ENCODE results near the gene CCDC30. TPM values are rescaled to one million over a fixed set of nuclear protein-coding genes. Genes with fewer than 3 reads are reported as not detected.

Gene CCDC30
- polyA plus RNA-seq, 1 donor (not counting 4 experiments of a cell fraction or from before 2014, with no cell fraction given), result 0.35 TPM

- Histone ChIP-seq H3K4me2 (ENCODE audit: control insufficient read depth, extremely low read depth, insufficient read depth, low read depth, low read length) (no peak overlapping the region), H3K9me3 (ENCODE audit: control insufficient read depth, low read depth, low read length) (no peaks in the 10 kb centered on the region), H3K79me2 (ENCODE audit: control insufficient read depth, insufficient read depth, low read length) (no peaks in the 10 kb centered on the region), H3K4me1 (ENCODE audit: control insufficient read depth, extremely low read depth, insufficient read depth, low read length) (no peaks in the 10 kb centered on the region), H3K9ac (ENCODE audit: control insufficient read depth, extremely low read depth, insufficient read depth, low read length) (no peak overlapping the region), H2AFZ (ENCODE audit: control insufficient read depth, low read length) (no peak overlapping the region), H3K27me3 (ENCODE audit: control insufficient read depth, extremely low read depth, insufficient read depth, low read length) (peaks cover 3% of the 10 kb centered on the region), H4K20me1 (ENCODE audit: control insufficient read depth, extremely low read depth, insufficient read depth, low read length) (no peaks in the 10 kb centered on the region), H3K27ac (ENCODE audit: control insufficient read depth, insufficient read depth, low read length) (no peak overlapping the region), H3K4me3 (ENCODE audit: control insufficient read depth in 2 of 3, extremely low read depth in 1 of 3, insufficient read depth in 2 of 3, low read depth in 1 of 3, low read length in 3 of 3) (no peak overlapping the region), H3K36me3 (ENCODE audit: control insufficient read depth in 2 of 2, extremely low read depth in 1 of 2, insufficient read depth in 2 of 2, low read length in 2 of 2) (no peaks in the 10 kb centered on the region), H3K9me1 (ENCODE audit: control insufficient read depth, extremely low read depth, insufficient read depth, low read length) (no peaks in the 10 kb centered on the region)
- dilution Hi-C loops (cut with MboI; ENCODE audit: extremely low pct_ligation_motif_present, low sequenced_read_pairs), result no loop called here
- DNase-seq (ENCODE audit: low read depth, low spot score) (no peak), FAIRE-seq (no peak)
- TF ChIP-seq EZH2 (IDR thresholded peaks at IDR 0.05; ENCODE audit: low read length) (no peak), CTCF (optimal IDR thresholded peaks at IDR 0.05 in 1 of 3, IDR thresholded peaks at IDR 0.05 in 1 of 3, conservative IDR thresholded peaks at IDR 0.05 in 1 of 3; ENCODE audit: extremely low read depth in 1 of 3, insufficient read depth in 2 of 3, low read length in 3 of 3) (no peak)
These were observed 35.8 kb upstream of the CCDC30 start for GRCh38 chr1:42427240-42427639.

GRCh38 chr1:42429603-42430002 is 33.5 kb upstream of the CCDC30 start:
- no peak for DNase-seq (ENCODE audit: low read depth, low spot score)
- H3K4me2 ChIP-seq (ENCODE audit: control insufficient read depth, extremely low read depth, insufficient read depth, low read depth, low read length), result no peak overlapping the region
- no peak for FAIRE-seq

More at GRCh38 chr1:42429603-42430002, 33.5 kb upstream of the CCDC30 start:
- Histone ChIP-seq H3K36me3 (ENCODE audit: control insufficient read depth in 2 of 2, extremely low read depth in 1 of 2, insufficient read depth in 2 of 2, low read length in 2 of 2) (no peaks in the 10 kb centered on the region), H2AFZ (ENCODE audit: control insufficient read depth, low read length) (no peak overlapping the region), H4K20me1 (ENCODE audit: control insufficient read depth, extremely low read depth, insufficient read depth, low read length) (no peaks in the 10 kb centered on the region), H3K9ac (ENCODE audit: control insufficient read depth, extremely low read depth, insufficient read depth, low read length) (no peak overlapping the region), H3K27me3 (ENCODE audit: control insufficient read depth, extremely low read depth, insufficient read depth, low read length) (no peaks in the 10 kb centered on the region), H3K4me3 (ENCODE audit: control insufficient read depth in 2 of 3, extremely low read depth in 1 of 3, insufficient read depth in 2 of 3, low read depth in 1 of 3, low read length in 3 of 3) (no peak overlapping the region), H3K27ac (ENCODE audit: control insufficient read depth, insufficient read depth, low read length) (no peak overlapping the region), H3K79me2 (ENCODE audit: control insufficient read depth, insufficient read depth, low read length) (no peaks in the 10 kb centered on the region), H3K9me1 (ENCODE audit: control insufficient read depth, extremely low read depth, insufficient read depth, low read length) (no peaks in the 10 kb centered on the region), H3K9me3 (ENCODE audit: control insufficient read depth, low read depth, low read length) (no peaks in the 10 kb centered on the region), H3K4me1 (ENCODE audit: control insufficient read depth, extremely low read depth, insufficient read depth, low read length) (no peaks in the 10 kb centered on the region)
- dilution Hi-C loops (cut with MboI; ENCODE audit: extremely low pct_ligation_motif_present, low sequenced_read_pairs), result no loop called here
- TF ChIP-seq CTCF (optimal IDR thresholded peaks at IDR 0.05 in 1 of 3, IDR thresholded peaks at IDR 0.05 in 1 of 3, conservative IDR thresholded peaks at IDR 0.05 in 1 of 3; ENCODE audit: extremely low read depth in 1 of 3, insufficient read depth in 2 of 3, low read length in 3 of 3), result no peak
- no peak for TF ChIP-seq EZH2 (IDR thresholded peaks at IDR 0.05; ENCODE audit: low read length)

Data from keratinocyte (primary cell).